ENCODE measurements around the gene RHO. TPM values are rescaled to one million over a fixed set of nuclear protein-coding genes. Genes with fewer than 3 reads are reported as not detected.

RHO gene
- total RNA-seq, 1 experiment from 2014 or later = not detected

DNA sequence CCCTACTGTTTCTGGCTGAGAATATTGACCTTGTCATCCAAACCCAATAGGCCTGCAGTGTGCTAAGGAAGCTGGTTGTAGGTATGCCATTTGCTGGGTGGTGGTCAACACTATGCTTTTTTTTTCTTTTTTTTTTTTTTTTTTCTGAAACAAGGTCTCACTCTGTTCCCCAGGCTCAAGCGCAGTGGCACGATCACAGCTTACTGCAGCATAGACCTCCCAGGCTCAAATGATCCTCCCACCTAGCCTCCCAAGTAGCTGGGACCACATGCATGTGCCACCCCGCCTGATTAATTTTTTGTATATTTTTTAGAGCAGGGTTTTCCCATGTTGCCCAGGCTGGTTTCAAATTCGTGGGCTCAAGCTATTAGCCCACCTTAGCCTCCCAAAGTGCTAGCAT, 35.7 kb upstream of the RHO start:
- H3K27ac ChIP-seq (ENCODE audit: low read depth, low read length) = no peak overlapping the region
- H3K9ac ChIP-seq (ENCODE audit: low read length) = no peak overlapping the region
- H3K4me3 ChIP-seq (replicated peaks in 1 of 2; ENCODE audit: low read depth in 1 of 2, low read length in 2 of 2) = no peak overlapping the region
- BruUV-seq (replicated peaks) = no TSS peak
- no peaks in the 10 kb centered on the region for H3K9me3 ChIP-seq (ENCODE audit: control insufficient read depth in 1 of 2, insufficient read depth in 1 of 2, low read depth in 1 of 2, low read length in 2 of 2)
- no peak overlapping the region for H3K4me2 ChIP-seq (ENCODE audit: low read length)
- H4K20me1 ChIP-seq (ENCODE audit: insufficient read depth) = no peaks in the 10 kb centered on the region
- H3K79me2 ChIP-seq (ENCODE audit: insufficient read depth, low read length) = no peaks in the 10 kb centered on the region
- no peak for ATAC-seq
- ChIA-PET RAD21 (ENCODE audit: low non-redundant PET in 1 of 2, low total read pairs in 2 of 2, uncharacterized antibody in 2 of 2, unreplicated experiment in 2 of 2) (interaction anchor here in 1 of 2 experiments (0.7 kb wide), 1 partner anchor 337 kb away, joined by 6 read pairs; no protein-coding TSS in a partner anchor), CTCF (interaction anchor here (1.7 kb wide), 1 partner anchor 134 kb away, joined by 4 read pairs; no protein-coding TSS in a partner anchor), POLR2A (no interaction called here)
- TF ChIP-seq YY1 (IDR thresholded peaks at IDR 0.05; ENCODE audit: extremely low read depth, insufficient replicate concordance, low read depth, low read length) = no peak
- TF ChIP-seq SP1 (IDR thresholded peaks at IDR 0.05; ENCODE audit: low read depth) = no peak
- no peak for TF ChIP-seq RAD21 (IDR thresholded peaks at IDR 0.05; ENCODE audit: low read depth)
- TF ChIP-seq FOSL1 (IDR thresholded peaks at IDR 0.05; ENCODE audit: low read depth) = no peak
- no peak for TF ChIP-seq JUND (IDR thresholded peaks at IDR 0.05)
- no peak for TF ChIP-seq ELF1 (IDR thresholded peaks at IDR 0.05; ENCODE audit: borderline replicate concordance, low read depth)
- no peak for TF ChIP-seq CEBPB (IDR thresholded peaks at IDR 0.05; ENCODE audit: low read depth)
- TF ChIP-seq POLR2AphosphoS5 (IDR thresholded peaks at IDR 0.05; ENCODE audit: low read depth, low read length) = no peak
- no peak for TF ChIP-seq EGR1 (IDR thresholded peaks at IDR 0.05; ENCODE audit: low read depth)
- TF ChIP-seq, protein P1, sequence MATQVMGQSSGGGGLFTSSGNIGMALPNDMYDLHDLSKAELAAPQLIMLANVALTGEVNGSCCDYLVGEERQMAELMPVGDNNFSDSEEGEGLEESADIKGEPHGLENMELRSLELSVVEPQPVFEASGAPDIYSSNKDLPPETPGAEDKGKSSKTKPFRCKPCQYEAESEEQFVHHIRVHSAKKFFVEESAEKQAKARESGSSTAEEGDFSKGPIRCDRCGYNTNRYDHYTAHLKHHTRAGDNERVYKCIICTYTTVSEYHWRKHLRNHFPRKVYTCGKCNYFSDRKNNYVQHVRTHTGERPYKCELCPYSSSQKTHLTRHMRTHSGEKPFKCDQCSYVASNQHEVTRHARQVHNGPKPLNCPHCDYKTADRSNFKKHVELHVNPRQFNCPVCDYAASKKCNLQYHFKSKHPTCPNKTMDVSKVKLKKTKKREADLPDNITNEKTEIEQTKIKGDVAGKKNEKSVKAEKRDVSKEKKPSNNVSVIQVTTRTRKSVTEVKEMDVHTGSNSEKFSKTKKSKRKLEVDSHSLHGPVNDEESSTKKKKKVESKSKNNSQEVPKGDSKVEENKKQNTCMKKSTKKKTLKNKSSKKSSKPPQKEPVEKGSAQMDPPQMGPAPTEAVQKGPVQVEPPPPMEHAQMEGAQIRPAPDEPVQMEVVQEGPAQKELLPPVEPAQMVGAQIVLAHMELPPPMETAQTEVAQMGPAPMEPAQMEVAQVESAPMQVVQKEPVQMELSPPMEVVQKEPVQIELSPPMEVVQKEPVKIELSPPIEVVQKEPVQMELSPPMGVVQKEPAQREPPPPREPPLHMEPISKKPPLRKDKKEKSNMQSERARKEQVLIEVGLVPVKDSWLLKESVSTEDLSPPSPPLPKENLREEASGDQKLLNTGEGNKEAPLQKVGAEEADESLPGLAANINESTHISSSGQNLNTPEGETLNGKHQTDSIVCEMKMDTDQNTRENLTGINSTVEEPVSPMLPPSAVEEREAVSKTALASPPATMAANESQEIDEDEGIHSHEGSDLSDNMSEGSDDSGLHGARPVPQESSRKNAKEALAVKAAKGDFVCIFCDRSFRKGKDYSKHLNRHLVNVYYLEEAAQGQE (IDR thresholded peaks at IDR 0.05; ENCODE audit: low read depth) = no peak
- no peak for TF ChIP-seq TCF7L2 (IDR thresholded peaks at IDR 0.05; ENCODE audit: borderline replicate concordance, extremely low read depth, insufficient read depth, insufficient read length)
- TF ChIP-seq ZFX (IDR thresholded peaks at IDR 0.05) = no peak
- TF ChIP-seq, protein P2, sequence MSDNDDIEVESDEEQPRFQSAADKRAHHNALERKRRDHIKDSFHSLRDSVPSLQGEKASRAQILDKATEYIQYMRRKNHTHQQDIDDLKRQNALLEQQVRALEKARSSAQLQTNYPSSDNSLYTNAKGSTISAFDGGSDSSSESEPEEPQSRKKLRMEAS (IDR thresholded peaks at IDR 0.05) = no peak
- no peak for TF ChIP-seq SIN3A (IDR thresholded peaks at IDR 0.05; ENCODE audit: low read depth)
- TF ChIP-seq EZH2phosphoT487 (IDR thresholded peaks at IDR 0.05; ENCODE audit: borderline replicate concordance) = no peak
- no peak for TF ChIP-seq CBX3 (IDR thresholded peaks at IDR 0.05; ENCODE audit: low read depth)
- TF ChIP-seq, protein P3, sequence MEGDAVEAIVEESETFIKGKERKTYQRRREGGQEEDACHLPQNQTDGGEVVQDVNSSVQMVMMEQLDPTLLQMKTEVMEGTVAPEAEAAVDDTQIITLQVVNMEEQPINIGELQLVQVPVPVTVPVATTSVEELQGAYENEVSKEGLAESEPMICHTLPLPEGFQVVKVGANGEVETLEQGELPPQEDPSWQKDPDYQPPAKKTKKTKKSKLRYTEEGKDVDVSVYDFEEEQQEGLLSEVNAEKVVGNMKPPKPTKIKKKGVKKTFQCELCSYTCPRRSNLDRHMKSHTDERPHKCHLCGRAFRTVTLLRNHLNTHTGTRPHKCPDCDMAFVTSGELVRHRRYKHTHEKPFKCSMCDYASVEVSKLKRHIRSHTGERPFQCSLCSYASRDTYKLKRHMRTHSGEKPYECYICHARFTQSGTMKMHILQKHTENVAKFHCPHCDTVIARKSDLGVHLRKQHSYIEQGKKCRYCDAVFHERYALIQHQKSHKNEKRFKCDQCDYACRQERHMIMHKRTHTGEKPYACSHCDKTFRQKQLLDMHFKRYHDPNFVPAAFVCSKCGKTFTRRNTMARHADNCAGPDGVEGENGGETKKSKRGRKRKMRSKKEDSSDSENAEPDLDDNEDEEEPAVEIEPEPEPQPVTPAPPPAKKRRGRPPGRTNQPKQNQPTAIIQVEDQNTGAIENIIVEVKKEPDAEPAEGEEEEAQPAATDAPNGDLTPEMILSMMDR (IDR thresholded peaks at IDR 0.05 in 2 of 3, conservative IDR thresholded peaks at IDR 0.05 in 1 of 3; ENCODE audit: borderline replicate concordance in 1 of 3, insufficient read depth in 1 of 3, low read depth in 2 of 3, low read length in 2 of 3) = no peak
- no peak for TF ChIP-seq EZH2 (IDR thresholded peaks at IDR 0.05)
- TF ChIP-seq, protein P4, sequence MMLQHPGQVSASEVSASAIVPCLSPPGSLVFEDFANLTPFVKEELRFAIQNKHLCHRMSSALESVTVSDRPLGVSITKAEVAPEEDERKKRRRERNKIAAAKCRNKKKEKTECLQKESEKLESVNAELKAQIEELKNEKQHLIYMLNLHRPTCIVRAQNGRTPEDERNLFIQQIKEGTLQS (IDR thresholded peaks at IDR 0.05) = no peak
- TF ChIP-seq, protein P5, sequence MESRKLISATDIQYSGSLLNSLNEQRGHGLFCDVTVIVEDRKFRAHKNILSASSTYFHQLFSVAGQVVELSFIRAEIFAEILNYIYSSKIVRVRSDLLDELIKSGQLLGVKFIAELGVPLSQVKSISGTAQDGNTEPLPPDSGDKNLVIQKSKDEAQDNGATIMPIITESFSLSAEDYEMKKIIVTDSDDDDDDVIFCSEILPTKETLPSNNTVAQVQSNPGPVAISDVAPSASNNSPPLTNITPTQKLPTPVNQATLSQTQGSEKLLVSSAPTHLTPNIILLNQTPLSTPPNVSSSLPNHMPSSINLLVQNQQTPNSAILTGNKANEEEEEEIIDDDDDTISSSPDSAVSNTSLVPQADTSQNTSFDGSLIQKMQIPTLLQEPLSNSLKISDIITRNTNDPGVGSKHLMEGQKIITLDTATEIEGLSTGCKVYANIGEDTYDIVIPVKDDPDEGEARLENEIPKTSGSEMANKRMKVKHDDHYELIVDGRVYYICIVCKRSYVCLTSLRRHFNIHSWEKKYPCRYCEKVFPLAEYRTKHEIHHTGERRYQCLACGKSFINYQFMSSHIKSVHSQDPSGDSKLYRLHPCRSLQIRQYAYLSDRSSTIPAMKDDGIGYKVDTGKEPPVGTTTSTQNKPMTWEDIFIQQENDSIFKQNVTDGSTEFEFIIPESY (IDR thresholded peaks at IDR 0.05; ENCODE audit: extremely low read depth, insufficient replicate concordance, low read length) = no peak
- no peaks in the 10 kb centered on the region for H3K27me3 ChIP-seq (ENCODE audit: insufficient read depth, low read length)
- no peak for DNase-seq (ENCODE audit: low read depth, low spot score)
- H2AFZ ChIP-seq (ENCODE audit: low read depth, low read length, poor library complexity, severe bottlenecking) = no peak overlapping the region
- H3K36me3 ChIP-seq (ENCODE audit: control insufficient read depth in 1 of 2, insufficient read depth in 2 of 2, low read length in 2 of 2) = no peaks in the 10 kb centered on the region
- peaks cover 9 to 25% of the 10 kb centered on the region in 2 experiments for H3K4me1 ChIP-seq (ENCODE audit: control insufficient read depth in 1 of 2, insufficient read depth in 2 of 2, low read length in 2 of 2)
- H3K9me2 ChIP-seq (ENCODE audit: insufficient read depth) = no peaks in the 10 kb centered on the region
- intact Hi-C loops (cut with micrococcal nuclease) = loop anchor here (5.0 kb wide), 1 partner anchor 115 kb away; the partner anchor contains the start of gene PLXND1

Measured in HCT116 (cell line).